Keratinocyte (primary cell): ENCODE results near the gene CFL1.

Experiments used
- EZH2 ChIP-seq: IDR thresholded peaks from one replicate; pipeline ENCODE4 v1.6.1; 2012; ENCODE audit warnings: inconsistent platforms, mild to moderate bottlenecking, low read length, moderate library complexity
- TF ChIP-seq, protein P1 (sequence below), 3 experiments: IDR thresholded peaks in 1 of 3; conservative IDR thresholded peaks in 1 of 3; optimal IDR thresholded peaks in 1 of 3; 2 replicates in 2 of 3; 3 replicates in 1 of 3; pipeline versions ENCODE3 to v1.5.1; 2011; ENCODE audit warnings: low read length in 3 of 3, mild to moderate bottlenecking in 3 of 3, moderate library complexity in 2 of 3, control low read depth in 1 of 3, inconsistent platforms in 1 of 3; ENCODE audit not compliant: insufficient read depth in 2 of 3; ENCODE audit errors: extremely low read depth in 1 of 3

DNA sequence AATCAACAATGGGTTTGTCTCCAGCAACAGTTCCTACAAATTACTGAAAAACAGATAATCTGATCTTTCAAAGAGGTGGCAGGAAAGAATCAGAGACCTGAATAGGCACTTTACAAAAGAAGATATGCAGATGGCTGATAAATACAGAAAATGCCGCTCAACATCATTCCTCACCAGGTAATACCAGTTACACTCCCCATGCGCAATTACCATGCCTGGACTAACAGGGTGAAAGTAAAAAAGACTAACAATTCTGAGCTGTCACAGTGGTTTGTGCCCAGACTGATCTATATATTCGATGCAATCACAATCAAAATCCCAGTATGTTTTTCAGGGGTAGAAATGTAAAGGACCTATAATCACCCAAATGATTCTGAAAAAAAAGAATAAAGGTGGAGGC is 14.2 kb downstream of the CFL1 start:
- TF ChIP-seq, protein P1, sequence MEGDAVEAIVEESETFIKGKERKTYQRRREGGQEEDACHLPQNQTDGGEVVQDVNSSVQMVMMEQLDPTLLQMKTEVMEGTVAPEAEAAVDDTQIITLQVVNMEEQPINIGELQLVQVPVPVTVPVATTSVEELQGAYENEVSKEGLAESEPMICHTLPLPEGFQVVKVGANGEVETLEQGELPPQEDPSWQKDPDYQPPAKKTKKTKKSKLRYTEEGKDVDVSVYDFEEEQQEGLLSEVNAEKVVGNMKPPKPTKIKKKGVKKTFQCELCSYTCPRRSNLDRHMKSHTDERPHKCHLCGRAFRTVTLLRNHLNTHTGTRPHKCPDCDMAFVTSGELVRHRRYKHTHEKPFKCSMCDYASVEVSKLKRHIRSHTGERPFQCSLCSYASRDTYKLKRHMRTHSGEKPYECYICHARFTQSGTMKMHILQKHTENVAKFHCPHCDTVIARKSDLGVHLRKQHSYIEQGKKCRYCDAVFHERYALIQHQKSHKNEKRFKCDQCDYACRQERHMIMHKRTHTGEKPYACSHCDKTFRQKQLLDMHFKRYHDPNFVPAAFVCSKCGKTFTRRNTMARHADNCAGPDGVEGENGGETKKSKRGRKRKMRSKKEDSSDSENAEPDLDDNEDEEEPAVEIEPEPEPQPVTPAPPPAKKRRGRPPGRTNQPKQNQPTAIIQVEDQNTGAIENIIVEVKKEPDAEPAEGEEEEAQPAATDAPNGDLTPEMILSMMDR (optimal IDR thresholded peaks at IDR 0.05 in 1 of 3, IDR thresholded peaks at IDR 0.05 in 1 of 3, conservative IDR thresholded peaks at IDR 0.05 in 1 of 3; ENCODE audit: extremely low read depth in 1 of 3, insufficient read depth in 2 of 3, low read length in 3 of 3): no peak
- no peak for TF ChIP-seq EZH2
